Measurements from ENCODE around the gene RARS2. TPM values are rescaled to one million over a fixed set of nuclear protein-coding genes. Genes with fewer than 3 reads are reported as not detected.
"Not testable (repeated sequence)": the region's sequence is repeated elsewhere in the genome, so short reads cannot be mapped to it uniquely, and the experiment has no call there.

RARS2 gene
- total RNA-seq, 2 donors from 2014 or later, result 49.7 to 57.0 TPM

DNA sequence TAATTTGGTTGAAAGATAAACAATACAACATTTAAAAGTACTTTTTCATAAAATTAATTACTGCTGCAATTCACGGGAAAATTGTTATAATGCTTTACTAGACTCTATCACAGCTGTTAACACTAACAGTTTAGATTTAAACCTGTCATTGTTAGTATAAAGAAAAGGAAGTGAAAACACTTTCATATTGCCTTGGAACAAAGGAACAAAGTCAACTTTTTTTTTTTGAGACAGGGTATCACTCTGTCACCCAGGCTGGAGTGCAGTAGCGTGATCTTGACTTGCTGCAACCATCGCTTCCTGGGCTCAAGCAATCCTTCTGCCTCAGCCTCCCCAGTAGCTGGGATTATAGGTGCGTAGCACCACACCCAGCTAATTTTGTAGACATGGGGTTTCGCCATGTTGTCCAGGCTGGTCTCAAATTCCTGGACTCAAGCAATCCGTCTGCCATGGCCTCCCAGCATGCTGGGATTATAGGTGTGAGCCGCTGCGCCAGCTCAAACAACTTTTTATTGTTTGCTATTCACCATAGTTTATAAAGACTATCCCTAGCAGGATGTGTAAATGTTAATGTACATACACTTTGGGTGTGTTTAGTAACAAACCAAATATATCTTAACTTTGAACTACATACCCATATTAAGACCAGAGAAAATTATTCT lies 94.9 kb downstream of the RARS2 start:
- Mint-ChIP-seq H3K4me1 (peaks cover 7% of the 10 kb centered on the region), H3K36me3 (ENCODE audit: low read depth) (peaks cover 11% of the 10 kb centered on the region), H3K27ac (no peak overlapping the region), H3K4me3 (no peak overlapping the region), H3K9me3 (no peaks in the 10 kb centered on the region), H3K27me3 (ENCODE audit: insufficient read depth) (no peaks in the 10 kb centered on the region)
- H3K4me1 ChIP-seq (ENCODE audit: control insufficient read depth, insufficient read depth, low read length), result no peaks in the 10 kb centered on the region
- TF ChIP-seq, protein P1, sequence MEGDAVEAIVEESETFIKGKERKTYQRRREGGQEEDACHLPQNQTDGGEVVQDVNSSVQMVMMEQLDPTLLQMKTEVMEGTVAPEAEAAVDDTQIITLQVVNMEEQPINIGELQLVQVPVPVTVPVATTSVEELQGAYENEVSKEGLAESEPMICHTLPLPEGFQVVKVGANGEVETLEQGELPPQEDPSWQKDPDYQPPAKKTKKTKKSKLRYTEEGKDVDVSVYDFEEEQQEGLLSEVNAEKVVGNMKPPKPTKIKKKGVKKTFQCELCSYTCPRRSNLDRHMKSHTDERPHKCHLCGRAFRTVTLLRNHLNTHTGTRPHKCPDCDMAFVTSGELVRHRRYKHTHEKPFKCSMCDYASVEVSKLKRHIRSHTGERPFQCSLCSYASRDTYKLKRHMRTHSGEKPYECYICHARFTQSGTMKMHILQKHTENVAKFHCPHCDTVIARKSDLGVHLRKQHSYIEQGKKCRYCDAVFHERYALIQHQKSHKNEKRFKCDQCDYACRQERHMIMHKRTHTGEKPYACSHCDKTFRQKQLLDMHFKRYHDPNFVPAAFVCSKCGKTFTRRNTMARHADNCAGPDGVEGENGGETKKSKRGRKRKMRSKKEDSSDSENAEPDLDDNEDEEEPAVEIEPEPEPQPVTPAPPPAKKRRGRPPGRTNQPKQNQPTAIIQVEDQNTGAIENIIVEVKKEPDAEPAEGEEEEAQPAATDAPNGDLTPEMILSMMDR (conservative IDR thresholded peaks at IDR 0.05), result no peak
- DNase-seq, result no peak
- no peak overlapping the region for H3K4me3 ChIP-seq (ENCODE audit: low read length)
- no peak overlapping the region for H3K9ac ChIP-seq (ENCODE audit: extremely low read depth, low read length, poor library complexity, severe bottlenecking)
- peaks cover 8% of the 10 kb centered on the region for H3K36me3 ChIP-seq (ENCODE audit: control insufficient read depth, insufficient read depth, low read length)
- H3K27ac ChIP-seq (ENCODE audit: low read depth, low read length), result no peak overlapping the region
- 95 to 97% methylated on average over 5 to 7 of the region's 8 CpGs for WGBS, 2 experiments (ENCODE audit: insufficient coverage in 1 of 2, insufficient read length in 1 of 2)
- no peaks in the 10 kb centered on the region for H3K27me3 ChIP-seq (ENCODE audit: control insufficient read depth, insufficient read depth, low read length, poor library complexity, severe bottlenecking)
- H3K9me3 ChIP-seq (ENCODE audit: control insufficient read depth, low read length), result no peaks in the 10 kb centered on the region

- not testable (repeated sequence) for H3K27ac ChIP-seq (ENCODE audit: low read depth, low read length); DNase-seq; H3K36me3 ChIP-seq (ENCODE audit: control insufficient read depth, insufficient read depth, low read length); H3K27me3 Mint-ChIP-seq (ENCODE audit: insufficient read depth); H3K9ac ChIP-seq (ENCODE audit: extremely low read depth, low read length, poor library complexity, severe bottlenecking); H3K4me3 ChIP-seq (ENCODE audit: low read length); H3K9me3 Mint-ChIP-seq; H3K27ac Mint-ChIP-seq; H3K27me3 ChIP-seq (ENCODE audit: control insufficient read depth, insufficient read depth, low read length, poor library complexity, severe bottlenecking); H3K4me3 Mint-ChIP-seq; H3K9me3 ChIP-seq (ENCODE audit: control insufficient read depth, low read length); H3K4me1 ChIP-seq (ENCODE audit: control insufficient read depth, insufficient read depth, low read length); H3K4me1 Mint-ChIP-seq
- H3K36me3 Mint-ChIP-seq (ENCODE audit: low read depth), result peaks cover 15% of the 10 kb centered on the region
- 94 to 100% methylated on average over 2 to 8 of the region's 8 CpGs for WGBS, 2 experiments (ENCODE audit: insufficient coverage in 1 of 2, insufficient read length in 1 of 2)
Measured at GRCh38 chr6:87489326-87489725, 100.5 kb downstream of the RARS2 start.

GRCh38 chr6:87487555-87487954 lies 102.2 kb downstream of the RARS2 start:
- TF ChIP-seq, protein P1 (conservative IDR thresholded peaks at IDR 0.05), result no peak
- Mint-ChIP-seq H3K36me3 (ENCODE audit: low read depth) (peaks cover 15% of the 10 kb centered on the region), H3K27ac (no peak overlapping the region), H3K27me3 (ENCODE audit: insufficient read depth) (no peaks in the 10 kb centered on the region), H3K4me3 (no peak overlapping the region), H3K4me1 (peaks cover 3% of the 10 kb centered on the region), H3K9me3 (peaks cover 11% of the 10 kb centered on the region)
- no peaks in the 10 kb centered on the region for H3K4me1 ChIP-seq (ENCODE audit: control insufficient read depth, insufficient read depth, low read length)
- DNase-seq, result no peak
- H3K9ac ChIP-seq (ENCODE audit: extremely low read depth, low read length, poor library complexity, severe bottlenecking), result no peak overlapping the region
- WGBS, 2 experiments (ENCODE audit: insufficient coverage in 1 of 2, insufficient read length in 1 of 2), result 87 to 95% methylated on average over 2 to 4 of the region's 4 CpGs
- no peaks in the 10 kb centered on the region for H3K36me3 ChIP-seq (ENCODE audit: control insufficient read depth, insufficient read depth, low read length)
- H3K27me3 ChIP-seq (ENCODE audit: control insufficient read depth, insufficient read depth, low read length, poor library complexity, severe bottlenecking), result no peaks in the 10 kb centered on the region
- peaks cover 13% of the 10 kb centered on the region for H3K9me3 ChIP-seq (ENCODE audit: control insufficient read depth, low read length)
- H3K27ac ChIP-seq (ENCODE audit: low read depth, low read length), result no peak overlapping the region
- H3K4me3 ChIP-seq (ENCODE audit: low read length), result no peak overlapping the region

- TF ChIP-seq, protein P1 (conservative IDR thresholded peaks at IDR 0.05), result no peak
- no peak for DNase-seq
- Histone ChIP-seq H3K36me3 (ENCODE audit: control insufficient read depth, insufficient read depth, low read length) (no peaks in the 10 kb centered on the region), H3K9me3 (ENCODE audit: control insufficient read depth, low read length) (peaks cover 13% of the 10 kb centered on the region), H3K4me1 (ENCODE audit: control insufficient read depth, insufficient read depth, low read length) (no peaks in the 10 kb centered on the region), H3K27me3 (ENCODE audit: control insufficient read depth, insufficient read depth, low read length, poor library complexity, severe bottlenecking) (no peaks in the 10 kb centered on the region), H3K27ac (ENCODE audit: low read depth, low read length) (no peak overlapping the region), H3K9ac (ENCODE audit: extremely low read depth, low read length, poor library complexity, severe bottlenecking) (no peak overlapping the region), H3K4me3 (ENCODE audit: low read length) (no peak overlapping the region)
- Mint-ChIP-seq H3K27ac (no peak overlapping the region), H3K9me3 (peaks cover 11% of the 10 kb centered on the region), H3K27me3 (ENCODE audit: insufficient read depth) (no peaks in the 10 kb centered on the region), H3K4me3 (no peak overlapping the region), H3K36me3 (ENCODE audit: low read depth) (peaks cover 15% of the 10 kb centered on the region), H3K4me1 (peaks cover 3% of the 10 kb centered on the region)
- WGBS, 2 experiments (ENCODE audit: insufficient coverage in 1 of 2, insufficient read length in 1 of 2), result 92 to 95% methylated on average over 7 of the region's 7 CpGs
Measured at GRCh38 chr6:87484491-87484890, 105.3 kb downstream of the RARS2 start.

Measured in endodermal cell (in vitro differentiated cells).